Astrocyte of the spinal cord (primary cell): ENCODE measurements around the gene RGS6.

Experiments used
- DNase-seq: peaks from one replicate; pipeline ENCODE4 v3.0.0; 2011; ENCODE audit warnings: low read depth, low spot score
- H3K4me3 ChIP-seq: 2 replicates; pipeline ENCODE4 v1.5.1; 2011; ENCODE audit warnings: low read depth, mild to moderate bottlenecking, low read length, moderate library complexity
- CTCF ChIP-seq: IDR thresholded peaks from 2 replicates; pipeline ENCODE4 v1.5.1; 2012; ENCODE audit warnings: low read depth, mild to moderate bottlenecking, low read length, inconsistent platforms
- in situ Hi-C: cut with HindIII; loops from 2 replicates; pipeline ENCODE4 v1.10.0; 2017; ENCODE audit warnings: low sequenced_read_pairs

Gene RGS6

GRCh38 chr14:72430457-72430856, 498.2 kb downstream of the RGS6 start:
- H3K4me3 ChIP-seq = no peak overlapping the region
- in situ Hi-C loops = no loop called here
- no peak for TF ChIP-seq CTCF
- DNase-seq = no peak

- in situ Hi-C loops = no loop called here
- H3K4me3 ChIP-seq = no peak overlapping the region
- no peak for TF ChIP-seq CTCF
- no peak for DNase-seq
These were observed 500.5 kb downstream of the RGS6 start for GRCh38 chr14:72432748-72433147.

- no peak for TF ChIP-seq CTCF
These were observed 501.3 kb downstream of the RGS6 start for GRCh38 chr14:72433511-72433910.

GRCh38 chr14:72434856-72435255, 502.6 kb downstream of the RGS6 start:
- no peak for DNase-seq
- in situ Hi-C loops = no loop called here
- no peak overlapping the region for H3K4me3 ChIP-seq
- no peak for TF ChIP-seq CTCF

More at GRCh38 chr14:72433511-72433910, 501.3 kb downstream of the RGS6 start:
- H3K4me3 ChIP-seq = no peak overlapping the region
- in situ Hi-C loops = no loop called here
- DNase-seq = peak; percentile 44

GRCh38 chr14:72439707-72440106, 507.5 kb downstream of the RGS6 start:
- no peak for DNase-seq
- no peak for TF ChIP-seq CTCF

GRCh38 chr14:72443256-72443655, 511.0 kb downstream of the RGS6 start:
- no peak overlapping the region for H3K4me3 ChIP-seq
- TF ChIP-seq CTCF = no peak
- no peak for DNase-seq
- in situ Hi-C loops = no loop called here

More at GRCh38 chr14:72439707-72440106, 507.5 kb downstream of the RGS6 start:
- in situ Hi-C loops = no loop called here
- no peak overlapping the region for H3K4me3 ChIP-seq

- H3K4me3 ChIP-seq = no peak overlapping the region
- no peak for DNase-seq
- in situ Hi-C loops = no loop called here
- TF ChIP-seq CTCF = no peak
These were observed 511.8 kb downstream of the RGS6 start for GRCh38 chr14:72443991-72444441.
